ENCODE measurements around the gene SAMD14. TPM values are rescaled to one million over a fixed set of nuclear protein-coding genes. Genes with fewer than 3 reads are reported as not detected.

SAMD14 gene
- total RNA-seq = 26.0 to 29.4 TPM (median 27.6 TPM) in 3 replicates
- long read RNA-seq, full-length matches to known transcripts = 19 of 54 reads
- long read RNA-seq, partial matches to known transcripts = 11 of 54 reads
- long read RNA-seq, other reads (novel, unspliced or antisense) = 24 of 54 reads

DNA sequence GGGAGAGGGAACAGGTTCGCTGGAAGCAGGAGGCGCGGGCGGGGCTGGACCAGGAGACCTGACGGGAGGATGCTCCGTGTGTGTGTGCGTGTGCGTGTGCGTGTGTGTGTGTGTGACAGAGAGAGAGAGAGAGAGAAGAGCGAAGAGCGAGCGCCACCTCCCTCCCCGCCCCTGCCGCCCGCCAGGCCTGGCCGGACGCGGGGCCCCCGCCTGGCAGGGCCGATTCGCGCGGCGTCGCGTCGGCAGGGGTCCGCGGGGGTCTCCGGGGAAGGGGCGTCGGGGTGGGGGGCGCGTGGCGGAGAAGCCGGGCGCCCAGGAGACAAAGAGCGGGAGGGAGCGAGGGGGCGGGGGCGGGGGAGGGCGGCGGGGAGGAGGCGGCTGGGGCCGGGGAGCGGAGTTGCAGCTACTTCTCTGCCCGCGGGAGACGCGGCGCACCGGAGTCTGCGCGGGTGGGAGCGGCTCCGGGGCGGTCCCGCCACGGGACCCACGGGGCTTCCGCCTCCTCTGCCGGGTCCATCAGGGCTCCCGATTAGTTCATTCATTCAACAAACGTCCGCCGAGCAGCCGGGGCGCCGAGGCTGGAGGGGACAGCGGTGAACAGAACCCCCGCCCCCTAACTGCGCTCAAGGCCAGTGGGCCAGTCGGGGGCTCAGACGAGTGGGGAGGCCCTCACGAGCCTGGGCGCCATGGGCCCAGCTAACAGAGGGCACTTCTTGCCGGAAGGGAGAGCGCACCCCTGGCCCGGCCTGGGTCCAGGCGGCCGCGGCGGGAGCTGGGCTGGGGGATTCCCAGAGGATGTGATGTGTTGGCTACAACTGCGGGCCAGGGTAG lies at the start of gene SAMD14:
TSS of gene SAMD14 (minus strand) at position 433 of the 831 bp plus-strand sequence. CDS start 5,201 bp downstream, outside the sequence.
- peak; percentile 88 for DNase-seq (ENCODE audit: low spot score)
- H3K27ac Mint-ChIP-seq (ENCODE audit: unreplicated experiment) = peak within 1 kb of the TSS; percentile 45
- peak within 1 kb of the TSS; percentile 97 for H3K4me3 Mint-ChIP-seq (ENCODE audit: unreplicated experiment)
- TF ChIP-seq, protein P1, sequence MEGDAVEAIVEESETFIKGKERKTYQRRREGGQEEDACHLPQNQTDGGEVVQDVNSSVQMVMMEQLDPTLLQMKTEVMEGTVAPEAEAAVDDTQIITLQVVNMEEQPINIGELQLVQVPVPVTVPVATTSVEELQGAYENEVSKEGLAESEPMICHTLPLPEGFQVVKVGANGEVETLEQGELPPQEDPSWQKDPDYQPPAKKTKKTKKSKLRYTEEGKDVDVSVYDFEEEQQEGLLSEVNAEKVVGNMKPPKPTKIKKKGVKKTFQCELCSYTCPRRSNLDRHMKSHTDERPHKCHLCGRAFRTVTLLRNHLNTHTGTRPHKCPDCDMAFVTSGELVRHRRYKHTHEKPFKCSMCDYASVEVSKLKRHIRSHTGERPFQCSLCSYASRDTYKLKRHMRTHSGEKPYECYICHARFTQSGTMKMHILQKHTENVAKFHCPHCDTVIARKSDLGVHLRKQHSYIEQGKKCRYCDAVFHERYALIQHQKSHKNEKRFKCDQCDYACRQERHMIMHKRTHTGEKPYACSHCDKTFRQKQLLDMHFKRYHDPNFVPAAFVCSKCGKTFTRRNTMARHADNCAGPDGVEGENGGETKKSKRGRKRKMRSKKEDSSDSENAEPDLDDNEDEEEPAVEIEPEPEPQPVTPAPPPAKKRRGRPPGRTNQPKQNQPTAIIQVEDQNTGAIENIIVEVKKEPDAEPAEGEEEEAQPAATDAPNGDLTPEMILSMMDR (IDR thresholded peaks at IDR 0.05) = peak; percentile 29
- no peaks in the 10 kb centered on the region for H3K36me3 Mint-ChIP-seq (ENCODE audit: low read depth)
- H3K9me3 Mint-ChIP-seq (ENCODE audit: low read depth) = no peaks in the 10 kb centered on the region
- H3K27me3 Mint-ChIP-seq (ENCODE audit: low read depth) = no peaks in the 10 kb centered on the region
- H3K4me1 Mint-ChIP-seq (ENCODE audit: low read depth) = peaks cover 50% of the 10 kb centered on the region

DNA sequence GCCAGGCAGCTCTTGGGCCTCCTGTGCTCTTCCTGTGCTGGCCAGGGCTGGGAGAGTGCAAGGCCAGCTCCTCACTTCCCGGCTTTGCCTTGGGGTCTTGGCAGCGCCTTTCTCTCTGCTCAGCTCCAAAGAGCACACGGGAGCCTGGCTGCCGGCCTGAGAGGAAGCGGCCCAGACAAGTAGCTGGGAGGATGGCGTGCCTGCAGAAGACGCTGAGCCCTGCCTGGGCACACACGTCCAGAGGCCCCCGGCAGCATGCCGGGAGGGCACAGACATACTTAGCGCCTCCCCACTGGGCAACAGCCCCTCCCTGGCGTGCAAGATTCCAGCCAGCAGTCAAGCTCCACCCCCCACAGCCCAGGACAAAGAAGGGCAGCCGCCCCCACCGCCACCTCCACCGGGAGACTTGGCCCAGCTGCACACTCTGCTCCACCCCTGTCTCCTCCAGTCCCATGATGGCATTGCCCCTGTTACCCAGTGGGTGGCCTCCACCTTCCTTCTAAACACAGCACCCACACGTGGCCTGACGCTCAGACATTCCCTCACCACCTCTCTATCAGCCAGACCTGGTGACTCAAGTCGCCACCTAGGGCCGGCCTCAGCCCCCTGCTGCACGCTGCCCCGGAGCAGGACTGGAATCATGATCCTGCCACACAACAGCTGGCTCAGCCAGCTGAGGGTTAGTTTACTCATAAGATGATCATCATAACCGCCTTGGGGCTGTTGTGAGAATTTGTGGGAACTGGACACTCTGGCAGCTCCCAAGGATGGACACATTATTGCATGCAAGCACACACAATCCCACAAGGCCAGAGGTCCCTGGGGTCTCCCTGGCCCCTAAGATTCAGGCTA lies 48.2 kb upstream of the SAMD14 start:
- Mint-ChIP-seq H3K27ac (ENCODE audit: unreplicated experiment) (peak overlapping the region; percentile 99), H3K9me3 (ENCODE audit: low read depth) (no peaks in the 10 kb centered on the region), H3K27me3 (ENCODE audit: low read depth) (no peaks in the 10 kb centered on the region), H3K36me3 (ENCODE audit: low read depth) (peaks cover 9% of the 10 kb centered on the region), H3K4me1 (ENCODE audit: low read depth) (peaks cover 90% of the 10 kb centered on the region), H3K4me3 (ENCODE audit: unreplicated experiment) (peak overlapping the region; percentile 53)
- peak; percentile 99 for DNase-seq (ENCODE audit: low spot score)
- TF ChIP-seq, protein P1 (IDR thresholded peaks at IDR 0.05) = peak; percentile 76

DNA sequence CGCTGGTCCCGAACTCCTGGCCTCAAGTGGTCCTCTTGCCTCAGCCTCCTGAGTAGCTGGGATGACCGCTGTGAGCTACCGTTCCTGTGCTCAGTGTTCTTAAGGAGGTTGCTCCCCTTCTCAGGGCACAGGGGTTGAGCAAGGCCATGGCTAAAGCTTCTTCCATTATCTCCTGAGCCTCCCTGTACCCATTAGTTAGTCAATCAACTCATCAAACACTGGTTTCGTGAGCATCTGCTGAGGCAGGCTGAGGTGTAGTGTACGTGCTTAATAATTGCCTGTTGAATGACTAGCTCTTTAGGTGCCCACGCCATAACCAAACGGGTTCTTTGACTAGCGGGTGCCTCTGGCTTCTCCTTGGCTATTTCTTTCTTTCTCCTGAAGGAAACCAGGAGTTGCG lies 47.5 kb upstream of the SAMD14 start:
- no peaks in the 10 kb centered on the region for H3K27me3 Mint-ChIP-seq (ENCODE audit: low read depth)
- peak overlapping the region; percentile 53 for H3K4me3 Mint-ChIP-seq (ENCODE audit: unreplicated experiment)
- TF ChIP-seq, protein P1 (IDR thresholded peaks at IDR 0.05) = no peak
- peaks cover 91% of the 10 kb centered on the region for H3K4me1 Mint-ChIP-seq (ENCODE audit: low read depth)
- H3K27ac Mint-ChIP-seq (ENCODE audit: unreplicated experiment) = peak overlapping the region; percentile 99
- no peak for DNase-seq (ENCODE audit: low spot score)
- H3K9me3 Mint-ChIP-seq (ENCODE audit: low read depth) = no peaks in the 10 kb centered on the region
- peaks cover 7% of the 10 kb centered on the region for H3K36me3 Mint-ChIP-seq (ENCODE audit: low read depth)

DNA sequence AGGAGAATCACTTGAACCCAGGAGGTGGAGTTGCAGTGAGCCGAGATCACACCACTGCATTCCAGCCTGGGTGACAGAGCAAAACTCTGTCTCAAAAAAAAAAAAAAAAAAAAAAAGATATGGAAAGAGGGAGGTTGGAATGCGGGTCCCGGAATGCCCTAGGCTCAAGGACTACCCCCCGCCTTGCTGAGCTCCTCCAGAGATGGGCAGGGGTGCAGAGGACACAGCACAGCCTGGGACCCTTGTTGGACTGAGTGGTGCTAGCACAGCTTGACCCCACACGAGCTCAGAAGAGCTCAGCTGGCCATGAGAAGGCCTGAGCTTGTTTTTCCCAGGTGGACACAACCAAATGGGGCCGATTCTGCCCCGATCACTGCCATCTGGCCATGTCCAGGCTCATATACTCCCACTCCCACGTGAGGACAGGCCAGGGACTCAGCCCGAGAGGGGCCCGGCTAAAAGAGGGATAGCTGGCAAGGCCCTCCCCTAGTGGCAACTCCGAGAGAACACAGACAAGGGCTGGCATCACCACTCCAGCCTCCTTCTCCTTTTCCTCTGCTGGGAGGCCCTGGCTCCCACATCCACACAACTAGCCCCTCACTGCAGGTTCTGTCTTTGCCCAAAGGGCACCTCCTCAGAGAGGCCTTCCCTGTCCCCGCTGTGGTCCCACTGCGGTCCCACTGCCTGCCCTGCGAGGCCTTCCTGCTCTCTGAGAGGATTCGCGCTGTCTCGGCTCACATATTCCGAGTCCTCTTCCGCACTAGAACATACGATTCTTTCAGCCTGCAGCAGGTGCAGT lies 46.8 kb upstream of the SAMD14 start:
- Mint-ChIP-seq H3K27ac (ENCODE audit: unreplicated experiment) (peak overlapping the region; percentile 99), H3K4me3 (ENCODE audit: unreplicated experiment) (peak overlapping the region; percentile 20), H3K9me3 (ENCODE audit: low read depth) (no peaks in the 10 kb centered on the region), H3K36me3 (ENCODE audit: low read depth) (peaks cover 4% of the 10 kb centered on the region), H3K4me1 (ENCODE audit: low read depth) (peaks cover 88% of the 10 kb centered on the region), H3K27me3 (ENCODE audit: low read depth) (no peaks in the 10 kb centered on the region)
- DNase-seq (ENCODE audit: low spot score) = no peak
- TF ChIP-seq, protein P1 (IDR thresholded peaks at IDR 0.05) = peak; percentile 51

Measured in chondrocyte (in vitro differentiated cells).